ENCODE data around the gene OR52N1. TPM values are rescaled to one million over a fixed set of nuclear protein-coding genes. Genes with fewer than 3 reads are reported as not detected.

Gene OR52N1
- not detected for polyA plus RNA-seq (2012; ENCODE audit: missing spikeins)

GRCh38 chr11:5791165-5791564 lies at the start of gene OR52N1:
OR52N1 (minus strand) TSS chr11:5791265; CDS start chr11:5788816, 2,449 bp downstream.
- DNase-seq (ENCODE audit: insufficient read length), result no peak
- no peak for FAIRE-seq
- TF ChIP-seq TAF1 (IDR thresholded peaks at IDR 0.05; ENCODE audit: borderline replicate concordance, low read depth, low read length) (no peak), POLR2A (IDR thresholded peaks at IDR 0.05; ENCODE audit: low read depth, low read length) (no peak), POLR2AphosphoS5 (IDR thresholded peaks at IDR 0.05; ENCODE audit: low read depth, low read length) (no peak)

- FAIRE-seq, result no peak
- DNase-seq (ENCODE audit: insufficient read length), result no peak
- no peak for TF ChIP-seq POLR2A (IDR thresholded peaks at IDR 0.05; ENCODE audit: low read depth, low read length)
- TF ChIP-seq POLR2AphosphoS5 (IDR thresholded peaks at IDR 0.05; ENCODE audit: low read depth, low read length), result no peak
- TF ChIP-seq TAF1 (IDR thresholded peaks at IDR 0.05; ENCODE audit: borderline replicate concordance, low read depth, low read length), result no peak
Observed at GRCh38 chr11:5837695-5838094, 46.6 kb upstream of the OR52N1 start.

- no peak for FAIRE-seq
- TF ChIP-seq POLR2A (IDR thresholded peaks at IDR 0.05; ENCODE audit: low read depth, low read length), result no peak
- no peak for TF ChIP-seq POLR2AphosphoS5 (IDR thresholded peaks at IDR 0.05; ENCODE audit: low read depth, low read length)
- no peak for TF ChIP-seq TAF1 (IDR thresholded peaks at IDR 0.05; ENCODE audit: borderline replicate concordance, low read depth, low read length)
- no peak for DNase-seq (ENCODE audit: insufficient read length)
Observed at GRCh38 chr11:5833446-5833845, 42.4 kb upstream of the OR52N1 start.

- no peak for DNase-seq (ENCODE audit: insufficient read length)
- no peak for TF ChIP-seq POLR2AphosphoS5 (IDR thresholded peaks at IDR 0.05; ENCODE audit: low read depth, low read length)
- no peak for TF ChIP-seq TAF1 (IDR thresholded peaks at IDR 0.05; ENCODE audit: borderline replicate concordance, low read depth, low read length)
- TF ChIP-seq POLR2A (IDR thresholded peaks at IDR 0.05; ENCODE audit: low read depth, low read length), result no peak
- no peak for FAIRE-seq
Observed at GRCh38 chr11:5831196-5831829, 40.2 kb upstream of the OR52N1 start.

GRCh38 chr11:5818245-5818886 lies 27.3 kb upstream of the OR52N1 start:
- FAIRE-seq (no peak), DNase-seq (ENCODE audit: insufficient read length) (no peak)
- TF ChIP-seq POLR2A (IDR thresholded peaks at IDR 0.05; ENCODE audit: low read depth, low read length) (no peak), TAF1 (IDR thresholded peaks at IDR 0.05; ENCODE audit: borderline replicate concordance, low read depth, low read length) (no peak), POLR2AphosphoS5 (IDR thresholded peaks at IDR 0.05; ENCODE audit: low read depth, low read length) (no peak)

- DNase-seq (ENCODE audit: insufficient read length) (no peak), FAIRE-seq (no peak)
- TF ChIP-seq TAF1 (IDR thresholded peaks at IDR 0.05; ENCODE audit: borderline replicate concordance, low read depth, low read length) (no peak), POLR2A (IDR thresholded peaks at IDR 0.05; ENCODE audit: low read depth, low read length) (no peak), POLR2AphosphoS5 (IDR thresholded peaks at IDR 0.05; ENCODE audit: low read depth, low read length) (no peak)
Observed at GRCh38 chr11:5815534-5815933, 24.5 kb upstream of the OR52N1 start.

- TF ChIP-seq POLR2A (IDR thresholded peaks at IDR 0.05; ENCODE audit: low read depth, low read length), result no peak
- no peak for TF ChIP-seq TAF1 (IDR thresholded peaks at IDR 0.05; ENCODE audit: borderline replicate concordance, low read depth, low read length)
- TF ChIP-seq POLR2AphosphoS5 (IDR thresholded peaks at IDR 0.05; ENCODE audit: low read depth, low read length), result no peak
- FAIRE-seq (peak; percentile 66), DNase-seq (ENCODE audit: insufficient read length) (no peak)
Observed at GRCh38 chr11:5809905-5810795, 19.1 kb upstream of the OR52N1 start.

GRCh38 chr11:5809122-5809519 lies 18.1 kb upstream of the OR52N1 start:
- no peak for TF ChIP-seq TAF1 (IDR thresholded peaks at IDR 0.05; ENCODE audit: borderline replicate concordance, low read depth, low read length)
- no peak for TF ChIP-seq POLR2A (IDR thresholded peaks at IDR 0.05; ENCODE audit: low read depth, low read length)
- TF ChIP-seq POLR2AphosphoS5 (IDR thresholded peaks at IDR 0.05; ENCODE audit: low read depth, low read length), result no peak
- no peak for DNase-seq (ENCODE audit: insufficient read length)
- FAIRE-seq, result no peak

- TF ChIP-seq TAF1 (IDR thresholded peaks at IDR 0.05; ENCODE audit: borderline replicate concordance, low read depth, low read length) (no peak), POLR2AphosphoS5 (IDR thresholded peaks at IDR 0.05; ENCODE audit: low read depth, low read length) (no peak), POLR2A (IDR thresholded peaks at IDR 0.05; ENCODE audit: low read depth, low read length) (no peak)
- DNase-seq (ENCODE audit: insufficient read length) (no peak), FAIRE-seq (peak; percentile 98)
Observed at GRCh38 chr11:5808500-5809121, 17.5 kb upstream of the OR52N1 start, which contains the start of gene OR52N2. OR52N2 (plus strand) TSS chr11:5808924; CDS start chr11:5820336, 11,412 bp downstream.

- no peak for DNase-seq (ENCODE audit: insufficient read length)
- peak; percentile 42 for FAIRE-seq
- TF ChIP-seq POLR2A (IDR thresholded peaks at IDR 0.05; ENCODE audit: low read depth, low read length), result no peak
- no peak for TF ChIP-seq POLR2AphosphoS5 (IDR thresholded peaks at IDR 0.05; ENCODE audit: low read depth, low read length)
- TF ChIP-seq TAF1 (IDR thresholded peaks at IDR 0.05; ENCODE audit: borderline replicate concordance, low read depth, low read length), result no peak
Observed at GRCh38 chr11:5807580-5807979, 16.5 kb upstream of the OR52N1 start.

GRCh38 chr11:5803982-5804381 lies 12.9 kb upstream of the OR52N1 start:
- TF ChIP-seq POLR2A (IDR thresholded peaks at IDR 0.05; ENCODE audit: low read depth, low read length), result no peak
- TF ChIP-seq TAF1 (IDR thresholded peaks at IDR 0.05; ENCODE audit: borderline replicate concordance, low read depth, low read length), result no peak
- no peak for TF ChIP-seq POLR2AphosphoS5 (IDR thresholded peaks at IDR 0.05; ENCODE audit: low read depth, low read length)
- no peak for FAIRE-seq

More at GRCh38 chr11:5803982-5804381, 12.9 kb upstream of the OR52N1 start:
- no peak for DNase-seq (ENCODE audit: insufficient read length)
